ENCODE results near the gene KIF1B.

DNA sequence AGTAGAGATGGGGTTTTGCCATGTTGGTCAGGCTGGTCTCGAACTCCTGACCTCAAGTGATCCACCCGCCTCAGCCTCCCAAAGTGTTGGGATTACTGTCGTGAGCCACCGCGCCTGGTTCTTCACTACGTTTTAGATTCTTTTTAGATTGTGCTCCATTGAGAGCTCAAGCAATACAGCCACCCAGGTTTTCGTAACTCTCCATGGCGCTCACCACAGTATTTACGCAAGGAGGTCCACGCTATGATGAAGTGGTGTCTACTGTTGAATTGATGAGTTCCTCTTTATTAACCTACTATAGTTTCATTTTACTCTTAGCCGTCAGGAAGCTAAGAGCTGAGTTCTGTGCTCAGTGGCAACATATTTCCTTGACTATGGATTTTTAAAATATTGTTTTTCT, 1.8 kb upstream of the KIF1B start:
- TF ChIP-seq FOXA1 (IDR thresholded peaks at IDR 0.05): no peak
- TF ChIP-seq, protein P1, sequence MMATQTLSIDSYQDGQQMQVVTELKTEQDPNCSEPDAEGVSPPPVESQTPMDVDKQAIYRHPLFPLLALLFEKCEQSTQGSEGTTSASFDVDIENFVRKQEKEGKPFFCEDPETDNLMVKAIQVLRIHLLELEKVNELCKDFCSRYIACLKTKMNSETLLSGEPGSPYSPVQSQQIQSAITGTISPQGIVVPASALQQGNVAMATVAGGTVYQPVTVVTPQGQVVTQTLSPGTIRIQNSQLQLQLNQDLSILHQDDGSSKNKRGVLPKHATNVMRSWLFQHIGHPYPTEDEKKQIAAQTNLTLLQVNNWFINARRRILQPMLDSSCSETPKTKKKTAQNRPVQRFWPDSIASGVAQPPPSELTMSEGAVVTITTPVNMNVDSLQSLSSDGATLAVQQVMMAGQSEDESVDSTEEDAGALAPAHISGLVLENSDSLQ (IDR thresholded peaks at IDR 0.05): no peak
- TF ChIP-seq FOXM1 (IDR thresholded peaks at IDR 0.05; ENCODE audit: borderline replicate concordance): no peak
